Caco-2 (cell line): ENCODE data around the gene IPPK. TPM values are rescaled to one million over a fixed set of nuclear protein-coding genes. Genes with fewer than 3 reads are reported as not detected.

Experiments
- BruUV-seq: library from RNA; stranded (reverse); fragments of 400-500 nt; replicated peaks from 2 replicates; lab custom pipeline; 2021; lab: Mats Ljungman, UMichigan
- CTCF ChIA-PET: fragments of 300-600 bp; sonication (Branson Sonifier 250); formaldehyde crosslinking; loops from one replicate; lab custom pipeline; 2022; ENCODE audit warnings: antibody characterized with exemption; lab: Charles Lee
- POLR2A ChIA-PET: fragments of 300-600 bp; sonication (Branson Sonifier 250); formaldehyde crosslinking; loops from one replicate; lab custom pipeline; 2022; ENCODE audit warnings: antibody characterized with exemption; lab: Charles Lee
- DNase-seq, 2 experiments: peaks; one replicate each; pipeline versions ENCODE4 v3.0.0 to v3.0.0-alpha.2; 2020 to 2022
- H3K27me3 ChIP-seq: replicated peaks from 2 replicates; pipeline ENCODE4 v1.6.0; 2011; ENCODE audit warnings: low read length; ENCODE audit not compliant: control insufficient read depth, insufficient read depth
- H3K36me3 ChIP-seq: 2 replicates; pipeline ENCODE4 v1.5.1; 2011; ENCODE audit warnings: low read length; ENCODE audit not compliant: control insufficient read depth, insufficient read depth
- H3K4me1 ChIP-seq: fragments of 250-450 bp; sonication (Bioruptor Pico); 2 replicates; pipeline ENCODE4 v1.5.1; 2020; ENCODE audit warnings: mild to moderate bottlenecking
- H3K4me3 ChIP-seq: 2 replicates; pipeline ENCODE4 v1.5.1; 2011; ENCODE audit warnings: low read depth, mild to moderate bottlenecking, control low read depth, low read length
- H3K9me3 ChIP-seq: fragments of 250-450 bp; sonication (Bioruptor Pico); 2 replicates; pipeline ENCODE4 v1.5.1; 2020; ENCODE audit warnings: mild to moderate bottlenecking, moderate library complexity
- H3K27ac Mint-ChIP-seq: one replicate; pipeline ENCODE4 v1.8.0; 2022; ENCODE audit warnings: mixed read lengths; ENCODE audit not compliant: unreplicated experiment
- H3K27me3 Mint-ChIP-seq: one replicate; pipeline ENCODE4 v1.8.0; 2022; ENCODE audit warnings: mixed read lengths; ENCODE audit not compliant: insufficient read depth, unreplicated experiment
- H3K36me3 Mint-ChIP-seq: one replicate; pipeline ENCODE4 v1.8.0; 2022; ENCODE audit warnings: mild to moderate bottlenecking, mixed read lengths; ENCODE audit not compliant: insufficient read depth, unreplicated experiment
- H3K4me1 Mint-ChIP-seq: one replicate; pipeline ENCODE4 v1.8.0; 2022; ENCODE audit warnings: low read depth, mixed read lengths; ENCODE audit not compliant: unreplicated experiment
- H3K4me3 Mint-ChIP-seq: one replicate; pipeline ENCODE4 v1.8.0; 2022; ENCODE audit warnings: mild to moderate bottlenecking, moderate library complexity, mixed read lengths; ENCODE audit not compliant: unreplicated experiment
- H3K9me3 Mint-ChIP-seq: one replicate; pipeline ENCODE4 v1.8.0; 2022; ENCODE audit warnings: mixed read lengths; ENCODE audit not compliant: unreplicated experiment
- intact Hi-C: fragments of 100-400 bp; cut with micrococcal nuclease; formaldehyde crosslinking; loops from one replicate; pipeline ENCODE4 v1.10.0; 2022; ENCODE audit not compliant: unreplicated experiment
- total RNA-seq: library from RNA; stranded (reverse); gene quantifications from 2 replicates; pipeline ENCODE4 v1.2.3, GENCODE V29; 2022
- TF ChIP-seq, protein P1 (sequence below), 2 experiments: fragments of 200-600 bp in 1 of 2; IDR thresholded peaks; 1 replicate in 1 of 2; 2 replicates in 1 of 2; pipeline versions ENCODE4 v1.5.1 to v1.8.0; 2011 to 2022; ENCODE audit warnings: antibody characterized with exemption in 1 of 2, control low read depth in 1 of 2, inconsistent platforms in 1 of 2, low read depth in 1 of 2, low read length in 1 of 2, mild to moderate bottlenecking in 1 of 2, moderate library complexity in 1 of 2; ENCODE audit not compliant: insufficient read depth in 1 of 2, severe bottlenecking in 1 of 2, unreplicated experiment in 1 of 2

The IPPK gene
- total RNA-seq, 1 experiment from 2014 or later, result 5.4 TPM

GRCh38 chr9:92647671-92648473 lies 22.1 kb downstream of the IPPK start:
- Histone ChIP-seq H3K36me3 (no peaks in the 10 kb centered on the region), H3K4me1 (no peaks in the 10 kb centered on the region), H3K27me3 (no peaks in the 10 kb centered on the region), H3K4me3 (no peak overlapping the region), H3K9me3 (no peaks in the 10 kb centered on the region)
- no peak overlapping the region for H3K27ac Mint-ChIP-seq
- POLR2A ChIA-PET, result no interaction called here
- BruUV-seq, result no TSS peak
- TF ChIP-seq, protein P1, sequence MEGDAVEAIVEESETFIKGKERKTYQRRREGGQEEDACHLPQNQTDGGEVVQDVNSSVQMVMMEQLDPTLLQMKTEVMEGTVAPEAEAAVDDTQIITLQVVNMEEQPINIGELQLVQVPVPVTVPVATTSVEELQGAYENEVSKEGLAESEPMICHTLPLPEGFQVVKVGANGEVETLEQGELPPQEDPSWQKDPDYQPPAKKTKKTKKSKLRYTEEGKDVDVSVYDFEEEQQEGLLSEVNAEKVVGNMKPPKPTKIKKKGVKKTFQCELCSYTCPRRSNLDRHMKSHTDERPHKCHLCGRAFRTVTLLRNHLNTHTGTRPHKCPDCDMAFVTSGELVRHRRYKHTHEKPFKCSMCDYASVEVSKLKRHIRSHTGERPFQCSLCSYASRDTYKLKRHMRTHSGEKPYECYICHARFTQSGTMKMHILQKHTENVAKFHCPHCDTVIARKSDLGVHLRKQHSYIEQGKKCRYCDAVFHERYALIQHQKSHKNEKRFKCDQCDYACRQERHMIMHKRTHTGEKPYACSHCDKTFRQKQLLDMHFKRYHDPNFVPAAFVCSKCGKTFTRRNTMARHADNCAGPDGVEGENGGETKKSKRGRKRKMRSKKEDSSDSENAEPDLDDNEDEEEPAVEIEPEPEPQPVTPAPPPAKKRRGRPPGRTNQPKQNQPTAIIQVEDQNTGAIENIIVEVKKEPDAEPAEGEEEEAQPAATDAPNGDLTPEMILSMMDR (IDR thresholded peaks at IDR 0.05; ENCODE audit: insufficient read depth in 1 of 2, low read depth in 1 of 2, low read length in 1 of 2, severe bottlenecking in 1 of 2, unreplicated experiment in 1 of 2), result no peak
- CTCF ChIA-PET, result no interaction called here
- intact Hi-C loops, result no loop called here
- H3K4me1 Mint-ChIP-seq, result no peaks in the 10 kb centered on the region
- no peaks in the 10 kb centered on the region for H3K9me3 Mint-ChIP-seq
- no peak overlapping the region for H3K4me3 Mint-ChIP-seq
- no peaks in the 10 kb centered on the region for H3K27me3 Mint-ChIP-seq
- H3K36me3 Mint-ChIP-seq, result peaks cover 33% of the 10 kb centered on the region
- no peak for DNase-seq

GRCh38 chr9:92645041-92645440 lies 24.9 kb downstream of the IPPK start:
- no peaks in the 10 kb centered on the region for H3K36me3 ChIP-seq
- no peaks in the 10 kb centered on the region for H3K27me3 ChIP-seq
- BruUV-seq, result no TSS peak
- no peaks in the 10 kb centered on the region for H3K9me3 ChIP-seq
- no peaks in the 10 kb centered on the region for H3K4me1 ChIP-seq
- ChIA-PET CTCF (no interaction called here), POLR2A (no interaction called here)
- Mint-ChIP-seq H3K27me3 (no peaks in the 10 kb centered on the region), H3K4me1 (no peaks in the 10 kb centered on the region), H3K27ac (no peak overlapping the region), H3K9me3 (no peaks in the 10 kb centered on the region), H3K4me3 (no peak overlapping the region), H3K36me3 (peaks cover 25% of the 10 kb centered on the region)
- H3K4me3 ChIP-seq, result no peak overlapping the region
- TF ChIP-seq, protein P1 (IDR thresholded peaks at IDR 0.05; ENCODE audit: insufficient read depth in 1 of 2, low read depth in 1 of 2, low read length in 1 of 2, severe bottlenecking in 1 of 2, unreplicated experiment in 1 of 2), result no peak
- intact Hi-C loops, result no loop called here
- no peak for DNase-seq

- no TSS peak for BruUV-seq
- H3K4me1 ChIP-seq, result no peaks in the 10 kb centered on the region
- POLR2A ChIA-PET, result no interaction called here
- Mint-ChIP-seq H3K4me1 (no peaks in the 10 kb centered on the region), H3K36me3 (peaks cover 22% of the 10 kb centered on the region), H3K9me3 (no peaks in the 10 kb centered on the region), H3K27ac (no peak overlapping the region), H3K27me3 (no peaks in the 10 kb centered on the region), H3K4me3 (no peak overlapping the region)
- DNase-seq, result no peak
- intact Hi-C loops, result no loop called here
- no peaks in the 10 kb centered on the region for H3K36me3 ChIP-seq
- no peaks in the 10 kb centered on the region for H3K27me3 ChIP-seq
- no peak overlapping the region for H3K4me3 ChIP-seq
- CTCF ChIA-PET, result no interaction called here
- TF ChIP-seq, protein P1 (IDR thresholded peaks at IDR 0.05; ENCODE audit: insufficient read depth in 1 of 2, low read depth in 1 of 2, low read length in 1 of 2, severe bottlenecking in 1 of 2, unreplicated experiment in 1 of 2), result no peak
- no peaks in the 10 kb centered on the region for H3K9me3 ChIP-seq
Observed at GRCh38 chr9:92644278-92644677, 25.7 kb downstream of the IPPK start.
